Coronary artery (tissue), 2 donors: ENCODE data around the gene HP.
"Not testable (repeated sequence)": the region's sequence is repeated elsewhere in the genome, so short reads cannot be mapped to it uniquely, and the experiment has no call there.

ENCODE experiments used
- DNase-seq: peaks from one replicate; pipeline ENCODE4 v3.0.0-alpha.2; 2017; ENCODE audit warnings: low spot score
- H3K27ac ChIP-seq, 2 donors: fragments of 200-600 bp; sonication (generic); one replicate each; pipeline ENCODE4 v1.5.1; 2016 to 2019
- H3K4me3 ChIP-seq: fragments of 200-600 bp; sonication (generic); 2 replicates; pipeline ENCODE4 v1.5.1; 2016; ENCODE audit warnings: mild to moderate bottlenecking, moderate library complexity
- CTCF ChIP-seq: fragments of 200-600 bp; sonication (generic); IDR thresholded peaks from one replicate; pipeline ENCODE4 v1.5.1; 2019; ENCODE audit warnings: antibody characterized with exemption

HP gene

GRCh38 chr16:72044296-72044695 is 10.0 kb upstream of the HP start:
- no peak overlapping the region for H3K4me3 ChIP-seq
- TF ChIP-seq CTCF, result no peak
- H3K27ac ChIP-seq, result no peak overlapping the region
- DNase-seq, result no peak

GRCh38 chr16:72044825-72045359 is 9.4 kb upstream of the HP start:
- Histone ChIP-seq H3K4me3 (no peak overlapping the region), H3K27ac (no peak overlapping the region)
- no peak for TF ChIP-seq CTCF
- DNase-seq, result no peak

GRCh38 chr16:72049110-72049509 is 5.2 kb upstream of the HP start:
- Histone ChIP-seq H3K27ac (no peak overlapping the region), H3K4me3 (no peak overlapping the region)
- DNase-seq, result no peak
- no peak for TF ChIP-seq CTCF

- no peak overlapping the region for H3K4me3 ChIP-seq
- DNase-seq, result no peak
- H3K27ac ChIP-seq, result no peak overlapping the region
- no peak for TF ChIP-seq CTCF
Measured at GRCh38 chr16:72050769-72051464, 3.4 kb upstream of the HP start.

- Histone ChIP-seq H3K4me3 (no peak overlapping the region), H3K27ac (no peak overlapping the region)
- no peak for DNase-seq
- no peak for TF ChIP-seq CTCF
Measured at GRCh38 chr16:72051818-72052217, 2.5 kb upstream of the HP start.

GRCh38 chr16:72055911-72056310 is 1.6 kb downstream of the HP start:
- no peak overlapping the region for H3K4me3 ChIP-seq
- TF ChIP-seq CTCF, result no peak
- no peak for DNase-seq
- no peak overlapping the region for H3K27ac ChIP-seq

GRCh38 chr16:72057313-72057712 is 3.0 kb downstream of the HP start:
- not testable (repeated sequence) for H3K4me3 ChIP-seq, H3K27ac ChIP-seq, DNase-seq

- not testable (repeated sequence) for H3K4me3 ChIP-seq, H3K27ac ChIP-seq, DNase-seq
Measured at GRCh38 chr16:72059060-72059459, 4.8 kb downstream of the HP start.
